C4-2B (cell line): Measurements from ENCODE around the gene PTPN2.

Experiments used
- ZFX ChIP-seq: fragments of 450-650 bp; IDR thresholded peaks from 2 replicates; pipeline ENCODE4 v1.6.1; 2017
- TF ChIP-seq, protein P1 (sequence below): fragments of 450-650 bp; conservative IDR thresholded peaks from 2 replicates; pipeline ENCODE4 v1.5.1; 2017; ENCODE audit warnings: mild to moderate bottlenecking

DNA sequence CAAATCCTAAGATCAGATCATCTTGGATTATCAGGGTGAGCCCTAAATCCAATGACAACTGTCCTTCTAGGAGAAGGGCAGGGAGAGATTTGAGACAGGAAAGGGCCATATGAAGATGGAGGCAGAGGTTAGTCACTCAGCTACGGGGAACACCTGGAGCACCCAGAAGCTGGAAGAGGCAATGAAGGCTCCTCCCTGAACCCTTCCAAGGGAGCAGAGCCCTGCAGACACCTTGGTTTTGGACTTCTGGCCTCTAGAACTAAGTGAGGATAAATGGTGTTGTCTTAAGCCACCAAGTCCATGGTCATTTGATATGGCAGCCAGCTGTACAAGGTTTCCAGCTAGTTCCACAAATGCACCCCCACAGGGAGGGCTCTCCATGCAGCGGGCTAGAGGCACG lies 6.9 kb upstream of the PTPN2 start:
- TF ChIP-seq, protein P1, sequence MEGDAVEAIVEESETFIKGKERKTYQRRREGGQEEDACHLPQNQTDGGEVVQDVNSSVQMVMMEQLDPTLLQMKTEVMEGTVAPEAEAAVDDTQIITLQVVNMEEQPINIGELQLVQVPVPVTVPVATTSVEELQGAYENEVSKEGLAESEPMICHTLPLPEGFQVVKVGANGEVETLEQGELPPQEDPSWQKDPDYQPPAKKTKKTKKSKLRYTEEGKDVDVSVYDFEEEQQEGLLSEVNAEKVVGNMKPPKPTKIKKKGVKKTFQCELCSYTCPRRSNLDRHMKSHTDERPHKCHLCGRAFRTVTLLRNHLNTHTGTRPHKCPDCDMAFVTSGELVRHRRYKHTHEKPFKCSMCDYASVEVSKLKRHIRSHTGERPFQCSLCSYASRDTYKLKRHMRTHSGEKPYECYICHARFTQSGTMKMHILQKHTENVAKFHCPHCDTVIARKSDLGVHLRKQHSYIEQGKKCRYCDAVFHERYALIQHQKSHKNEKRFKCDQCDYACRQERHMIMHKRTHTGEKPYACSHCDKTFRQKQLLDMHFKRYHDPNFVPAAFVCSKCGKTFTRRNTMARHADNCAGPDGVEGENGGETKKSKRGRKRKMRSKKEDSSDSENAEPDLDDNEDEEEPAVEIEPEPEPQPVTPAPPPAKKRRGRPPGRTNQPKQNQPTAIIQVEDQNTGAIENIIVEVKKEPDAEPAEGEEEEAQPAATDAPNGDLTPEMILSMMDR, result no peak
- no peak for TF ChIP-seq ZFX
